Measurements from ENCODE around the gene SLC16A13.
"Not testable (repeated sequence)": the region's sequence is repeated elsewhere in the genome, so short reads cannot be mapped to it uniquely, and the experiment has no call there.

The SLC16A13 gene

GRCh38 chr17:7047566-7047965 is 11.8 kb downstream of the SLC16A13 start:
- no peak overlapping the region for H3K4me3 ChIP-seq (ENCODE audit: control insufficient read depth, low read depth, low read length)
- no peak for TF ChIP-seq CTCF (conservative IDR thresholded peaks at IDR 0.05; ENCODE audit: control insufficient read depth, insufficient read depth, low read depth, low read length)
- no peak for DNase-seq (ENCODE audit: low read depth)

- H3K4me3 ChIP-seq (ENCODE audit: control insufficient read depth, low read depth, low read length) = no peak overlapping the region
- no peak for DNase-seq (ENCODE audit: low read depth)
- TF ChIP-seq CTCF (conservative IDR thresholded peaks at IDR 0.05; ENCODE audit: control insufficient read depth, insufficient read depth, low read depth, low read length) = no peak
Observed at GRCh38 chr17:7048968-7049367, 13.2 kb downstream of the SLC16A13 start.

GRCh38 chr17:7050583-7050982 is 14.8 kb downstream of the SLC16A13 start:
- not testable (repeated sequence) for H3K4me3 ChIP-seq (ENCODE audit: control insufficient read depth, low read depth, low read length); DNase-seq (ENCODE audit: low read depth)

- DNase-seq (ENCODE audit: low read depth) = no peak
- no peak overlapping the region for H3K4me3 ChIP-seq (ENCODE audit: control insufficient read depth, low read depth, low read length)
- no peak for TF ChIP-seq CTCF (conservative IDR thresholded peaks at IDR 0.05; ENCODE audit: control insufficient read depth, insufficient read depth, low read depth, low read length)
Observed at GRCh38 chr17:7056386-7056785, 20.6 kb downstream of the SLC16A13 start.

- DNase-seq (ENCODE audit: low read depth) = peak; percentile 44
- no peak overlapping the region for H3K4me3 ChIP-seq (ENCODE audit: control insufficient read depth, low read depth, low read length)
- TF ChIP-seq CTCF (conservative IDR thresholded peaks at IDR 0.05; ENCODE audit: control insufficient read depth, insufficient read depth, low read depth, low read length) = no peak
Observed at GRCh38 chr17:7058831-7059447, 23.1 kb downstream of the SLC16A13 start.

GRCh38 chr17:7060165-7060891 is 24.5 kb downstream of the SLC16A13 start:
- peak; percentile 87 for DNase-seq (ENCODE audit: low read depth)
- TF ChIP-seq CTCF (conservative IDR thresholded peaks at IDR 0.05; ENCODE audit: control insufficient read depth, insufficient read depth, low read depth, low read length) = no peak
- no peak overlapping the region for H3K4me3 ChIP-seq (ENCODE audit: control insufficient read depth, low read depth, low read length)

GRCh38 chr17:7063518-7064094 is 27.8 kb downstream of the SLC16A13 start:
- peak; percentile 38 for DNase-seq (ENCODE audit: low read depth)
- no peak for TF ChIP-seq CTCF (conservative IDR thresholded peaks at IDR 0.05; ENCODE audit: control insufficient read depth, insufficient read depth, low read depth, low read length)
- H3K4me3 ChIP-seq (ENCODE audit: control insufficient read depth, low read depth, low read length) = no peak overlapping the region
